ENCODE data around the gene C3orf20. TPM values are rescaled to one million over a fixed set of nuclear protein-coding genes. Genes with fewer than 3 reads are reported as not detected.

The C3orf20 gene
- total RNA-seq, 1 experiment from 2014 or later: not detected

GRCh38 chr3:14799146-14799545 is 124.2 kb downstream of the C3orf20 start:
- Mint-ChIP-seq H3K4me1 (peaks cover 21% of the 10 kb centered on the region), H3K27me3 (ENCODE audit: low read depth) (peaks cover 4% of the 10 kb centered on the region; the same call in 1 of the 2 replicates), H3K4me3 (no peak overlapping the region), H3K36me3 (no peaks in the 10 kb centered on the region), H3K9me3 (peaks cover 10% of the 10 kb centered on the region), H3K27ac (no peak overlapping the region)
- DNase-seq (ENCODE audit: low spot score) (no peak), ATAC-seq (no peak)
- CTCF ChIA-PET: interaction anchor here (0.7 kb wide), 1 partner anchor 18 kb away, joined by 3 read pairs; no protein-coding TSS in a partner anchor
- POLR2A ChIA-PET: no interaction called here
- TF ChIP-seq ESRRA (CRISPR knock-in tag; IDR thresholded peaks at IDR 0.05; ENCODE audit: borderline replicate concordance) (no peak), IRF1 (CRISPR knock-in tag; IDR thresholded peaks at IDR 0.05) (no peak), CBFB (CRISPR knock-in tag; IDR thresholded peaks at IDR 0.05; ENCODE audit: low read depth) (no peak), CREB1 (CRISPR knock-in tag; IDR thresholded peaks at IDR 0.05) (no peak), ETV6 (CRISPR knock-in tag; IDR thresholded peaks at IDR 0.05) (no peak), SOX15 (CRISPR knock-in tag; IDR thresholded peaks at IDR 0.05) (no peak), OVOL2 (CRISPR knock-in tag; IDR thresholded peaks at IDR 0.05; ENCODE audit: borderline replicate concordance) (no peak), IRF2 (CRISPR knock-in tag; IDR thresholded peaks at IDR 0.05; ENCODE audit: borderline replicate concordance, low read depth) (no peak), FOXP1 (CRISPR knock-in tag; IDR thresholded peaks at IDR 0.05; ENCODE audit: borderline replicate concordance) (no peak)
- TF ChIP-seq, protein P1, sequence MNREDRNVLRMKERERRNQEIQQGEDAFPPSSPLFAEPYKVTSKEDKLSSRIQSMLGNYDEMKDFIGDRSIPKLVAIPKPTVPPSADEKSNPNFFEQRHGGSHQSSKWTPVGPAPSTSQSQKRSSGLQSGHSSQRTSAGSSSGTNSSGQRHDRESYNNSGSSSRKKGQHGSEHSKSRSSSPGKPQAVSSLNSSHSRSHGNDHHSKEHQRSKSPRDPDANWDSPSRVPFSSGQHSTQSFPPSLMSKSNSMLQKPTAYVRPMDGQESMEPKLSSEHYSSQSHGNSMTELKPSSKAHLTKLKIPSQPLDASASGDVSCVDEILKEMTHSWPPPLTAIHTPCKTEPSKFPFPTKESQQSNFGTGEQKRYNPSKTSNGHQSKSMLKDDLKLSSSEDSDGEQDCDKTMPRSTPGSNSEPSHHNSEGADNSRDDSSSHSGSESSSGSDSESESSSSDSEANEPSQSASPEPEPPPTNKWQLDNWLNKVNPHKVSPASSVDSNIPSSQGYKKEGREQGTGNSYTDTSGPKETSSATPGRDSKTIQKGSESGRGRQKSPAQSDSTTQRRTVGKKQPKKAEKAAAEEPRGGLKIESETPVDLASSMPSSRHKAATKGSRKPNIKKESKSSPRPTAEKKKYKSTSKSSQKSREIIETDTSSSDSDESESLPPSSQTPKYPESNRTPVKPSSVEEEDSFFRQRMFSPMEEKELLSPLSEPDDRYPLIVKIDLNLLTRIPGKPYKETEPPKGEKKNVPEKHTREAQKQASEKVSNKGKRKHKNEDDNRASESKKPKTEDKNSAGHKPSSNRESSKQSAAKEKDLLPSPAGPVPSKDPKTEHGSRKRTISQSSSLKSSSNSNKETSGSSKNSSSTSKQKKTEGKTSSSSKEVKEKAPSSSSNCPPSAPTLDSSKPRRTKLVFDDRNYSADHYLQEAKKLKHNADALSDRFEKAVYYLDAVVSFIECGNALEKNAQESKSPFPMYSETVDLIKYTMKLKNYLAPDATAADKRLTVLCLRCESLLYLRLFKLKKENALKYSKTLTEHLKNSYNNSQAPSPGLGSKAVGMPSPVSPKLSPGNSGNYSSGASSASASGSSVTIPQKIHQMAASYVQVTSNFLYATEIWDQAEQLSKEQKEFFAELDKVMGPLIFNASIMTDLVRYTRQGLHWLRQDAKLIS (CRISPR knock-in tag; IDR thresholded peaks at IDR 0.05; ENCODE audit: borderline replicate concordance): no peak
- TF ChIP-seq, protein P2, sequence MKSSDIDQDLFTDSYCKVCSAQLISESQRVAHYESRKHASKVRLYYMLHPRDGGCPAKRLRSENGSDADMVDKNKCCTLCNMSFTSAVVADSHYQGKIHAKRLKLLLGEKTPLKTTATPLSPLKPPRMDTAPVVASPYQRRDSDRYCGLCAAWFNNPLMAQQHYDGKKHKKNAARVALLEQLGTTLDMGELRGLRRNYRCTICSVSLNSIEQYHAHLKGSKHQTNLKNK (CRISPR knock-in tag; IDR thresholded peaks at IDR 0.05): no peak
- TF ChIP-seq, protein P3, sequence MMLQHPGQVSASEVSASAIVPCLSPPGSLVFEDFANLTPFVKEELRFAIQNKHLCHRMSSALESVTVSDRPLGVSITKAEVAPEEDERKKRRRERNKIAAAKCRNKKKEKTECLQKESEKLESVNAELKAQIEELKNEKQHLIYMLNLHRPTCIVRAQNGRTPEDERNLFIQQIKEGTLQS (CRISPR knock-in tag; conservative IDR thresholded peaks at IDR 0.05): no peak

- Mint-ChIP-seq H3K4me3 (no peak overlapping the region), H3K36me3 (no peaks in the 10 kb centered on the region), H3K9me3 (peaks cover 10% of the 10 kb centered on the region), H3K4me1 (peaks cover 29% of the 10 kb centered on the region), H3K27ac (no peak overlapping the region), H3K27me3 (ENCODE audit: low read depth) (peaks cover 4% of the 10 kb centered on the region; the same call in 1 of the 2 replicates)
- DNase-seq (ENCODE audit: low spot score) (no peak), ATAC-seq (no peak)
- POLR2A ChIA-PET: no interaction called here
- TF ChIP-seq RORB (CRISPR knock-in tag; IDR thresholded peaks at IDR 0.05): no peak
- no peak for TF ChIP-seq ZNF317 (CRISPR knock-in tag; IDR thresholded peaks at IDR 0.05; ENCODE audit: borderline replicate concordance, low read depth)
- TF ChIP-seq, protein P4, sequence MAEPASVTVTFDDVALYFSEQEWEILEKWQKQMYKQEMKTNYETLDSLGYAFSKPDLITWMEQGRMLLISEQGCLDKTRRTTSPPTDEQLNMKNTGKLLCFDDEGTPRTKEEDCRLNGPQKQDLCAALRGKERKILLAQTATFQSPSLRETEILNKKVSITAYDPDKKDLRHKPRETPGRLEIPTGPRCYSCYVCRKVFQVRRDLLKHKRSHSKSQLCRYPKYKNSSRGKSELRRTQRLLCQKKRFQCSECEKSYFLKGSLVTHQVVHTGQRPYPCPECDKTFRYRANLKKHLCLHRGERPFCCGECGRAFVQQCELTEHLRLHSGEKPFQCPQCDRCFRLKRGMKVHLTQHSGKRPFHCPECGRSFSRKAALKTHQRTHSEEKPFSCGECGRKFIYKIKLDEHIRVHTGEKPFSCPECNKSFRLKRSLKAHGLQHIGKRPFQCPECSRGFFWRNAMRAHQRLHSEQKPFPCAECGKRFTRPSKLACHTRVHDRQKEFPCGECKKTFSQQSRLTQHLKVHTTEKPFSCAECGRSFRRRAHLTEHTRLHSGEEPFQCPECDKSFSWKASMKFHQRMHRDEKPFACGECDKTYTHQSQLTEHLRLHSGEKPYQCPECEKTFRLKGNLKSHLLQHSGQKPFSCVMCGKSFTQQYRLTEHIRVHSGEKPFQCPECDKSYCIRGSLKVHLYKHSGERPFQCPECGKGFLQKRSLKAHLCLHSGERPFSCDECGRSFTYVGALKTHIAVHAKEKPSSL (CRISPR knock-in tag; conservative IDR thresholded peaks at IDR 0.05): no peak
- no peak for TF ChIP-seq TCF7 (CRISPR knock-in tag; IDR thresholded peaks at IDR 0.05; ENCODE audit: low read depth)
- TF ChIP-seq RELA (CRISPR knock-in tag; IDR thresholded peaks at IDR 0.05; ENCODE audit: borderline replicate concordance): no peak
- TF ChIP-seq NR1H2 (CRISPR knock-in tag; IDR thresholded peaks at IDR 0.05): no peak
- no peak for TF ChIP-seq ZNF416 (CRISPR knock-in tag; IDR thresholded peaks at IDR 0.05)
- no peak for TF ChIP-seq ZNF121 (CRISPR knock-in tag; IDR thresholded peaks at IDR 0.05)
- no peak for TF ChIP-seq ZNF671 (CRISPR knock-in tag; IDR thresholded peaks at IDR 0.05)
- TF ChIP-seq EMX1 (CRISPR knock-in tag; IDR thresholded peaks at IDR 0.05): no peak
- no peak for TF ChIP-seq TP53 (CRISPR knock-in tag; IDR thresholded peaks at IDR 0.05)
- CTCF ChIA-PET: no interaction called here
These were observed 126.1 kb downstream of the C3orf20 start for GRCh38 chr3:14801031-14801430.

All from WTC11 (cell line).